Glomerular visceral epithelial cell (primary cell): Measurements from ENCODE around the gene IGF2.

Experiments
- DNase-seq: peaks from one replicate; pipeline ENCODE4 v3.0.0-alpha.2; 2016; ENCODE audit errors: extremely low spot score

IGF2 gene, protein sequence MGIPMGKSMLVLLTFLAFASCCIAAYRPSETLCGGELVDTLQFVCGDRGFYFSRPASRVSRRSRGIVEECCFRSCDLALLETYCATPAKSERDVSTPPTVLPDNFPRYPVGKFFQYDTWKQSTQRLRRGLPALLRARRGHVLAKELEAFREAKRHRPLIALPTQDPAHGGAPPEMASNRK

DNA sequence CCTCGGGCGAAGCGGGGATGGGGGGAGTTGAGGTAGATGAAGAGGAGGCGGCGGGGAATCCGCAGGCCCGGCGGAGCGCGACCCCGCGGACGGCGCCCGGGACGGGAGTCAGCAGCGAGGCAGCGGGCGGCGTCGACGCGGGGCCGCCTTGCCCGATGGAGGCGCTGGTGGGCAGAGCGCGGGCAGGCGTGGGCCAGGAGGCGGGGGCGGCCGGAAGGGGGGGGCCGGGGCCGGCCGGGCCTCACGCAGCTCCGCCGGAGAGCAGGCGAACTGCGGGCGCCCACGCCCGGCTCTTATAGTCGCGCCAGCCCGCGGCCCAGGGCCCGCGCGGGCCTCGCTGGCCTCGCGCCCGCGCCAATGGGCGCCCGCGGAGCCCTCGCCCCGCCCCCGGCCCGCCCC is at the start of gene IGF2:
IGF2 (minus strand) TSS at position 267 of the 399 bp plus-strand sequence. CDS start 3,866 bp downstream, outside the sequence.
- no peak for DNase-seq

DNA sequence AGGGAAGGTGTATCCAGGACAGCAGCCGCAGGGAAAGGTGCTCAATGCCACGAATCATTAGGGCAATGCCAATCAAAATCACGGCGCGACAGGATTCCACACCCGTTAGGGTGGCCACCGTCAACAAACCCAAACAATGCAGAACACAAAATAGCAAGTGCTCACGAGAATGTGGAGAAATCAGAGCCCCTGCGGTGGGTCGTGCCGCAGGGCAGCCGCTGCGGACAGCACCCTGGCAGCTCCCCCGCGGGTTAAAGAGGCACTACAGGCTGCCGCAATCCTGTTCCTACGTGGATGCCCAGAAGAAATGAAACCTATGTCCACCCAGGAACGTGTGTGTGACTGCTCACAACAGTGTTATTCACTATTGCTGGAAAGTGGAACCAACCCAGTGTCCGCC is 49.6 kb upstream of the IGF2 start:
- DNase-seq = no peak

DNA sequence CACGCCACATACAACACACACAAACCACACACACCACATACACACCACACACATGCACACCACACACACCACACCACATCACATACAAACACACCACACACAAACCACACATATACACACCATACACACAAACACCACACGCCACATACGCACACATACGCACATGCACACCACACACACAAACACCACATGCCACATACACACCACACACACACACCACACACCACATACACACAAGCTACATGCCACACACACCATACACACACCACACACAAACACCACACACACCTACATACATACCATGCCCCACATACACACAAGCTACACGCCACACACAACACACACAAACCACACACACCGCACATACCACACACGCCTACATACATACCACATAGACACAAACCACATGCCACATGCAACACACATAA is 48.1 kb upstream of the IGF2 start:
- no peak for DNase-seq

DNA sequence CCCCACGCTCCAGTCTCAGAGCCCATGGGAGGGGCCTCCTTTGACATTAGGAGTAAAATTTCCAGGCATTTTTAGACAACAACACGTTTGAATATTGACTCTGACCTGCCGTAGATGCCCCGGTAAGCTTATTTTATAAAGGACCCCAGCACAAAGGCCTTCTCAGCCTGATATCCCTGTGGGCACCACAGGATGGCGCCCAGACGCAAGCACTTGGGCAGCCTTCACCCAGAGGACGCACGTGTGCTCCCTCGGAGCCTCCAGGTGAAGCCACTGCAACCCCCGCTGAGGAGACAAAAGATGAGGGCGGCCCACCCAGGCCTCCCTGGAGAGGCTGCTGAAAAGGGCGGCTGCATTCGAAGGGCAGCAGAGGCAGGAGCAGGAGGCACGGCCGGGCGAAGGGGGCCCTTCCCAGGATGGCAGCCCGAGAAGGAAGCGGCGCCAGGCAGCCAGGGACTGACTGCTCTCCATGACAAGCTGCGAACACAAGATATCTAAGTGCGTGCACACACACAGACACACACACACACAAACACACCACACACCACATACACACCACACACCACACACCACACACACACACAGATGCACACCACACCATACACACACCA is 47.6 kb upstream of the IGF2 start:
- peak; percentile 22 for DNase-seq

DNA sequence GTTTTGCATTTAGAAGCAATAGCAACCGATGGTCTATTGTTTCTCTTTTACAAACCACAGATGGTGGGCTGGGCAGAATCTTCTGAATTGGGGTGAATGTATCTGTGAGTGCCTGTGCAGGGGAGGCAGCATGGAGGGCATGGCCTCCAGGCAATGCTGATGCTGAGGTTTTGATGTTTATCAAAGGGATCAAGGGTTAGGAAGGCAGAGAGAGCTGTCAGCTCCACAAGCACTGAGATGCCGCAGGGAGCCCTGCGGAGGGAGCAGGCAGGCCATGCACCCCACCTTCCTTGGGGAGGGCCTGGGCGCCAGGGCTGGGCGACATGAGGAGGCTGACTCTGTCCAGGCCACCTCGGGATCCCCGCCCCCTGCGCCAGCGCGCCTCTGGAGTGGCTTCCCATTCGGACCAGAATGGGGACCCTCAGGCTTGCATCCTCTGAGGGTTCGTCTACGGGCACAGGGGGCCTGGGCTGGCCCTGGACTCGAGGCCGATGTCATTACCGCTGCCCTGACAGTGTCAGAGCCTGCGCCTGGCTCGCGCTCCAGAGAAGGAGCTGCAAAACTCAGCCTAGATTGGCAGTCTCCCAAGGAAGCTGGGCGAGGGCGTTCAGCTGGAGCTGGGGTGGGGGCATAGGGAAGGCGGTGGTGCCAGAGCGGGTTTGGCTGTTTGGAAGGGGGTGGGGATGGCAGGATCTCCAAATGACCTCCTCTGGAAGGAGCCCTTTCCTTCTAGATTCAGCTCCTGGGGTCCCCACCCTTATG is 46.3 kb upstream of the IGF2 start:
- DNase-seq = no peak

DNA sequence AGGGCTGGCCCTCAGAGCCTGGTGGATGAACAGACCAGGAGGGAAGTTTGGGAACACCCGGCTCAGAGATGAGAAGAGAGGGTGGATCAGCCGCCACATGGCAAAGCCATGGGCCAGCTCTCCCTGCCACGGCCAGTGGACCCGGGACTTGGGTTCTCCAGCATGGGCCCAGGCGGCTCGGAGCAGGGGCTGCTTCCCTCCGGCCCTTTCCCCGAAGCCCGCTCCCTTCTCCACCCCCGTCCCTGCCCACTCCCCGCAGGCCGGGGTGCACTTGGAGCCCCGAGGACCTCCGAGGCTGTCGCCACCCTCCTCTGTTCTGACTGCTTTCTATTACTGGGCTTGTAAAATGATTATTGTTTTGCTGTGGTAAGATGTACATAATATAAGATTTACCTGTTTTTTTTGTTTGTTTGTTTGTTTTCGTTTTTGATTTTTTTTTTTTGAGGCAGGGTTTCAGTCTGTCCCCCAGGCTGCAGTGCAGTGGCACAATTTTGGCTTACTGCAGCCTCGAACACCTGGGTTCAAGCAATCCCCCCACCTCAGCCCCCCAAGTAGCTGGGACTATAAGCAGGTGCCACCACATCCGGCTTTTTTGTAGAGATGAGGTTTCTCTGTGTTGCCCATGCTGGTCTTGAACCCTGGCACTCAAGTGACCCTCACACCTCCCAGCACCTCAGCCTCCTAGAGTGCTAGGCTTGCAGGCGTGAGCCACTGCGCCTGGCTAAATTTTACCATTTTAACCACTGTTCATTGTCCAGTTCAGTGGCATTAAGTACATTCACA is 43.7 kb upstream of the IGF2 start:
- no peak for DNase-seq

DNA sequence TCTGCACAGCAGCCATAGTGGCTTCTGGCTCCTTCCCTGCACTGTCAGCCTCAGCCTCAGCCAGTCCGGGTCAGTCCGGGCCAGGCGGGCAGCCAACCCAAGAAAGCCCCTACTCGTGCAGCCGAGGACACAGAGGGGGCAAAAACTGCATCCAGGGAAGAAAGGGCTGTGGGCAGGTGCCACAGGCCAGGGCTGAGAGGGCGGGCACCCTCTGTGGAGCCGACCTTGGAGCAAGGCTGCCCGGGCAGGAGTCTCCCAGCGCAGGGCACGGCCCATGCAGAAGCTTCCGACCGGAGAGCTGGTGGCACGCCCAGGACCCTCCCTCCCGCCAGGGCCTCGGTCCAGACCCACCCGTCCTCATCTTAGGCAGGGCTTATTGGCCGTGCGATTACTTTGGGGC is 42.9 kb upstream of the IGF2 start:
- DNase-seq = no peak

DNA sequence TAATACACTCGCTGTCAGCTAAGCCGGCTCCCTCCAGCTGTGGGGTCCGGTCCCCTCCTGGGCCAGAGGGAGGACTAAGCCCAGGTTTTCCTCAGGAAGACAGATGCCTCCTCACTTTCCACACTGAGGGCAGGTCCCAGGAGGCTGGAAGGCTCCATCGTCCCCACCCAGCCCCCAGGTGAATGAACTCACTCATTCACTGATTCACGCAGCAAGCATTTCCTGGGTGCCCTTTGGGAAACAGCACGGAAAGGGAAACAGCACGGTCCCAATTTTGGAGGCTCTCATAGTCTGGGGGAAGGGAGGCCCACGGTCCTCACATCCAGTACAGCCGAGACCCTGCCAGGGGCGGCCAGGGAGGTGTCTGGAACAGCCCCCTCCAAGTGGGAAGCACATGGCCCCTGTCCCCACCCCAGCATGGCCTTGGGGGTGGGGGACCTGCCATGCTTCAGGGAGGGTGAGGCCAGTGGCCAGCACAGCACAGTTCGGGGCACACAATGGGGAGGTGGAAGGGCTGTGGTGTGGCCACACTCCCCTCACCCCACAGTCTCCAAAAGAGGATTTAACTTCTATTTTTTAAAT is 41.7 kb upstream of the IGF2 start:
- DNase-seq = no peak

DNA sequence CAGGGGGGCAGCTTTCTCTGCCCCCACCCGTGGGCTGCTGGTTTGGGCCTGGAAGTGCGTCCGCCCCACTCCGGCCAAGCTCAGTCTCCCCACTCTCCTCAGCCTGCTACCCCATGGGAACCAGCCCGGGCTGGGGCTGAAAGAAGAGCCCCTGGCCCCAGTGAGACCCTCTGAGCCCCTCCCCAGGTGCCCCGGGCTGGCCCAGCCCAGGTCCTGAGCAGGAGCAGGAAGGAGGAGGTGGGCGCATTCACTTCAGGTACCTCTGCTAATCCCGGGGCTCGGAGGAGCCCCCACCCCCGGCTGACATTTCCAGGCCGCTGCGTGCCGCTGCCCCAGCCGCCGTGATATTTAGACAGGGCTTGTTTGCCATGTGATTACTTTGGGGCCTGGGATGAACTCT is 41.2 kb upstream of the IGF2 start:
- DNase-seq = no peak

DNA sequence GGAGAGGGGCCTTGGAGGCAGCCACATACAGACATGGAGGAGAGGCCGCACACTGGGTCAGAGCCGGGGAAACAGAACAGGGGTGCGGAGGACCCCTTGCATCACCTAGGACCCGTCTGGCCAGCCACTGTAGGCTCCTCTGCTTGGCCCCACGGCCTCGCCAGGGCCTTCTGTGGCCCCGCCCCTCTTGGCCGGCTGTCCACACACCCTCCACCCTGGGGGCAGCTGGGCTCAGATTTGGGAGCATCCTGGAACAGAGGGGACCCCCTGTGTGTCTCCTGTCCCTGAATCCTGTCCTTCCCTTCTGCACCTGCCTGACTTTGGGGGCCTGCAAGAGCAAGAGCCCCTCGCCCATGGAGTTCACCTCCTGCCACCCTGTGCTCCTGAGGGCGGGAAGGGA is 40.3 kb upstream of the IGF2 start:
- no peak for DNase-seq

DNA sequence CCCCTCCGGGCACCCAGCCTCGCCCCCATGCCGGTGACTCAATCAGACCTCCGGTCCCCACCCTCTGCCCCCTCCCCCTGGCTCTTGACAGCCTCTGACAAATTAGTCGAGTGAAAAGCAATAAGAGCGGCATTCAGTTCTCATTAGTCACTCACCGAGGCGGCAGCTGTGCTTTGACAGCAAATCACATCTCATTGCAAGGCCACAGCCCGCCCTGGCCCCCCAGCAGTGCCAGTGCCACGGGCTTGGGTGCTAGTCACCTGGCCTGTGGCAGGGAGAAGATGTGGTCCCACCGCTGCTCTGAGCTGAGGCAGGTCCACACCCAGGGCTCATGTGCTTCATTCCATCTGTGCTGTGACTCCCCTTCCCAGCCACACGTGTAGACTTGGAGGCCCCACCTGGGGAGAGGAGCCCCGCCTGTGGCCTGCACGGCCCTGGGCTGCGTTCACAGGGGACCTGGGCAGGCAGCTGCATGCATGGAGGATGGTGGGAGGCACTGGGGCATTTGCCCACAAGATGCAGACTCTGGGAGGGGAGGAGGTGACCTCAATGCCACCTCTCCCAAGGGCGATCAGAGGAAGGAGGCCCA is 39.8 kb upstream of the IGF2 start:
- peak; percentile 86 for DNase-seq

DNA sequence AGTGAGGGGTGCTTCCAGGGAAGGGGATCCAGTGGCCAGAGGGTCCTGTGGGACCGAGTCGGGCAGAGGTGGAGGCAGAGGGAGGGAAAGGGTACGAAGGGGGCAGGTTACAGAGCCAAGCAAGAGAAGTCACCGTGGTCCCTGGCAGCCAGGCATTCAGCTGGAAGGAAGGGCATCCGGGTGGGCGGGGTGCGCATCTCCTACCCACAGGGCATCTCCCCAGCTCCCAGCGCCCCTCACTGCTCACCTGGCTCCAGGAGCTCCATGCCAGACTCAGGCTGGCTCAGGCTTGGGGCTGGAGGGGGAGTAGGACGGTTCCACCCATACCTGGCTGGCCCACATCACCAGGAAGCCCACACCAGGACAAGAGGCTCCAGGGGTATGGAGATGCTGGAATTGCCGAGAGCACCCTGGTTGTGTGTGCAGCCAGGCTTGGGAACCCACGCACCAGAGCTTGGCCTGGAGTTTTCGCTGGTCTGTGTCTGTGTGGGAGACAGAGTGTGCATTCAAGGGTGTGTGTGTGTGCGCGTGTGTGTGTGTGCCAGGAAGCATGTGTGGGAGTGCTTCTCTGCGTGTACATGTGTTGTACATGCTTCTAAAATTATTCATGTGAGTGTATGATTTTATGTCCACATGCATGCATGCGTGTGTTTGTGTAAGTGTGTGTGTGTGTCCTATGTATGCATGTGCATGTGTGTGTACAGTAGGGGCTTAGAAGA is 39.0 kb upstream of the IGF2 start:
- DNase-seq = peak; percentile 18

DNA sequence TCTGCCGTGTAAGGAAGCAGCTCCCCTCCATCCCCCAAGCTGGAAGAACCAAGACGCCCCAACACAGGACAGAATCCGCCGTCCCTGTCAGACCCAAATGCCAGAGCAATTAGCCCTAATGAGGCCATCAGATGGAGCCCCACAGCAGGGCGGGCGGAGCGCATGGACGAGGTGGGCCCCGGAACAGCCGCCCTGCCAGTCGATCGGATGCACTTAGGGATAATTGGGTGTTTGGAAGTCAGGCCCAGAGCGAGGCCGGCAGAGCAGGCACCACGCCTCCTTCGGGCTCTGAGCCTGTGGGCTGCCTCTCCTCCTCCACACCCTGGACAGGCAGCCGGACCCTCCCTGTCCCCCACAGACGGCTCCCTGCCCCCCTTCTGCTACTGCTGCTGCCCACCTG is 37.9 kb upstream of the IGF2 start:
- DNase-seq = no peak

DNA sequence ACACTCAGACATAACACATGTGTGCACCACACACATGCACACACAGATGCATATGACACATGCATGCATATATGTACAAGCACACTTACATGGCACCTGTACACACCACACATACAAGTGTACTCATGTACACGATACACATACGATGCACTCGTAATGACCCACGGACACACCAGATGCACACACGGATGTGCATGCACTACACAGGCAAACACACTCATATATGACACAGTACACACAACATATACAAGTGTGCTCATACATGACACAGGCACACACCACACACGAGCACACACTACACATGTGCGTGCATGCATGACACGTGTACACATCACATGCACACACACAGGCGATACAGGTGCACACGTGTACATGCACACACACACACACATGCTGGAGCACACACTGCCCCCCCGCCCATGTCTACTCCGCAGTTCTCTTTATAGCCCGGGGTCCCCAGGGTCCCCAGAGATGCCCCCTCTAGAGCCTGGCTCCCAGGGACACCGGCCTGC is 37.3 kb upstream of the IGF2 start:
- DNase-seq = no peak

DNA sequence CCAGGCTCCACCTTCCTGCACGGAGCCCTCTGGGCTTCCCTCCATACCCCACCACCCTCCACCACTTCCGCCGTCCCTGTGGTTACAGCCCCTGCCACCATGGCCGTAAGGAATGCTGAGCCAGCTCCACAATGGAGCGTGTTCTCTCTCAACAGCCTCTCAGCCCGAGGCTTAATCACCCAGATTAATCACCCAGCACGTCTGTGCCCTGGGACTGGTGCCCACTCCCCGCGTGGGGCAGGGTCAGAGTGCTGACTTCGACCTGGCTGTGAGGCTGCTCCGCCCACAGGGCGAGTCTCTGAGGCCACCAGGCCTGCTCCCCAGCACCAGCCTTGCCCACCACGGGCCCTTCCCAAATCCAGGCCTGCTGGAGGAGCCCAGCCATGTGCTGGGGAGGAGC is 36.5 kb upstream of the IGF2 start:
- peak; percentile 90 for DNase-seq

DNA sequence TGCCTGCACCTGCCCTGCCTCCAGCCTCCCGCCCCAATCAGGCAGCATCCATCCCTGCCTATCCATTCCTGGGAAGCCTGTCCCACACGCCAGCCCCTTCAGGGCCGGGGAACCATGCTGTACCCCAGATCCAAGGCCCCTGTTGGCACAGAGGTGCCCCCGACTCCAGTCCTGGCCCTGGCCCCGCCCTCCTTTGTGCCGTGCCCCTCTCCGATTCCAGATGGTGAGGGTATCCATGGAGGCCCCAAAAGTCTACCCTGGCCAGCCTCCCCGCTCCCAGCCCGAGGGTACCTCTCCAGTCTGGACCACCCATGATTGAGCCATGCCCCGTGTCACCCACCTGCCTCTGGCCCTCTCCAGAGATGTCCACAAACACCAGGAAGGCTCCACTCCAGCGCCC is 35.2 kb upstream of the IGF2 start:
- DNase-seq = no peak

DNA sequence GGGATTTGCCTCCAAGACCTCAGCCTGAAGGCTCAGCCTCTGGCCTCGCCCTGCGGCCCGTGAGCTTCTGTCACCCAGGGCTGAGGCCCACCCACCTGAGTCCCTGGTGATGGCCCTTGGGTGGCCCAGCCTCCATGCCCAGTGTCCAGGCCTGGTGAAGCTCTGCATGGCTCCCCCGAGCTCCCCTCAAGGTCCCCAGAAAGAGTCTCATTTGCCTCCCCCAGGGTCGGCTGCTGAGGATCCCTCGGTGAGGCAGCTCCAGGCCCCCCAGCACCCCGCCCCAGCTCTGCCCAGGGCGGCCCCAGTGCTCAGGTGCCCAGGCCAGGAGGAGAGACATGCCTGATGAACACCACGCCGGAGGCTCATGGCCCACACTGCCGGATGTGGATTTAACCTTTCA is 34.6 kb upstream of the IGF2 start:
- no peak for DNase-seq

DNA sequence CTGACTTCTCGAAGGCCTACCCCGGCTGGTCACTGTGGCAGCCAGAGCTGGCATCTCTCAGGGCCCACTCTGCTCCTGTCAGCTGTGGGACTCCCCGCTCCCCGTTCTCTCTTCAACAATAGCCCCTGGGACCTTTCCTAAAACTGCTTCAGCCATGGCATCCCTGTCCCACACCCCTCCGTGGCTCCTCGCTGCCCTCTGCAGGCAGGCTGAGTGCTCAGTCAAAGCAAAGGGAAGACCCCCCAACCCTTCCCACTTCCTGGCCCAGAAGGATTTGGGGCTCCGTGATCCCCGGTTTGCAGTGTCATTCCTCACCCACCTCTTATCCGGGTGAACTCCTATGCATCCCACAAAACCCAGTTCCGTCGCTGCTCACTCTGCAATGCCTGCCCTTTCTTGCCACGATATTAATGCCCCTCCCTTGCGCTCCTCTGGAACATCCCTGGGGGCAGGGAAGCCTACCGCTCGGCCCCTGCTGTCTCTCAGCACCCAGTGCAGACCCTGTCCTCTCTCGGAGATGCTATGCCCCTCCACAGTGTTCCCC is 34.0 kb upstream of the IGF2 start:
- DNase-seq = no peak

DNA sequence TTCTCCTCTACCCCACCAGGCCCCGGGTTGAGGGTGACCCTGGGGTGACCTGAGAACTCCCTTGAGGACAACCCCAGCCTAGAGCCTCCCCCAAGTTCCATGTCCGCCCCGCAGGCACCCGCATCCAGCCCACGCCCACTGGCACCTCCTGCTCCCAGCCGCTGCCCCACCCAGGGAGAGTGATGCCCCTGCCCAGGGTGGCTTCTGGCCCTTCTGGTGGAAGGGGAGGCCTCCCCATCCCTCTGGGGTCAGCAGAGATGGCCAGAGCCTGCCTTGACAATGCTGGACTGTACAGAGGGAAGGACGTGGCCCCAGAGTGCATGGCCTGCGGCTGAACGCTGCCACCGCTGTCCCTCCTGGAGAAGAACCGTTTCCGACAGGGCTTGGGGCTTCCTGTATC is 33.5 kb upstream of the IGF2 start:
- DNase-seq = no peak

DNA sequence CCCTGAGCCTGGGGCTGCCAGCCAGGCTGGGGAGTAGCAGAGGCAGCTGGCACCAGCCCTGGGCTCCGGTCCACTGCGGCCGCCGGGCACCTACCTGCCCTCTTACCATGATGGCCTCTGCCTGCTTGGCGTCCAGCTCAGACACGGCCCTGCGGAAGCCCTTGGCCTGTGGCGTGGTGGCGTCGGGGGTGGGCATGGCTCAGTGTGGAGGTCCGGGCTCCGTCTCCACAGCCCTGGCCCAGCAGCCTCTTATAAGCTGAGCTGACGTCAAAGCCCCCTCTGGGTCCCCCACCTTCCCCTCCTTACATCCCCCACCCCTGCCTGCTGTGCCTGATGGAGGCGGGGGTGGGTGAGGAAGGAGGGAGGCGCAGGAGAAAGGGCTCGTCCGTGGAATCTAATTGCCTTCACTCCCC is 32.4 kb upstream of the IGF2 start, which contains the start of gene TH:
TH (minus strand) TSS at position 225 of the 413 bp plus-strand sequence; CDS start at position 196, 29 bp downstream.
- no peak for DNase-seq
